C4-2B (cell line): ENCODE results near the gene MRTFB.

ENCODE experiments used
- CTCF ChIP-seq: fragments of 450-650 bp; conservative IDR thresholded peaks from 2 replicates; pipeline ENCODE4 v1.5.1; 2017; ENCODE audit warnings: mild to moderate bottlenecking
- ZFX ChIP-seq: fragments of 450-650 bp; IDR thresholded peaks from 2 replicates; pipeline ENCODE4 v1.6.1; 2017

- no peak for TF ChIP-seq CTCF
- no peak for TF ChIP-seq ZFX
Observed at GRCh38 chr16:14205666-14206065, 134.5 kb downstream of the MRTFB start.
